Activated naive CD8-positive, alpha-beta T cell (primary cell): ENCODE results near the gene HGD.
"Not testable (repeated sequence)": the region's sequence is repeated elsewhere in the genome, so short reads cannot be mapped to it uniquely, and the experiment has no call there.

Experiments used
- H3K27ac Mint-ChIP-seq: one replicate; pipeline ENCODE4 v1.8.0; 2021; ENCODE audit warnings: mixed read lengths
- H3K27me3 Mint-ChIP-seq: one replicate; pipeline ENCODE4 v1.8.0; 2021; ENCODE audit warnings: mixed read lengths
- H3K36me3 Mint-ChIP-seq: one replicate; pipeline ENCODE4 v1.8.0; 2021; ENCODE audit warnings: mixed read lengths
- H3K4me1 Mint-ChIP-seq: one replicate; pipeline ENCODE4 v1.8.0; 2021; ENCODE audit warnings: low read depth, mixed read lengths
- H3K4me3 Mint-ChIP-seq: one replicate; pipeline ENCODE4 v1.8.0; 2021; ENCODE audit warnings: mild to moderate bottlenecking, mixed read lengths
- H3K9me3 Mint-ChIP-seq: one replicate; pipeline ENCODE4 v1.8.0; 2021; ENCODE audit warnings: low read depth, mixed read lengths

HGD gene

GRCh38 chr3:120684896-120685295 is 2.9 kb upstream of the HGD start:
- no peaks in the 10 kb centered on the region for H3K9me3 Mint-ChIP-seq

GRCh38 chr3:120683671-120684301 is 1.7 kb upstream of the HGD start:
- H3K9me3 Mint-ChIP-seq = no peaks in the 10 kb centered on the region
- peaks cover 5% of the 10 kb centered on the region for H3K36me3 Mint-ChIP-seq
- H3K4me3 Mint-ChIP-seq = no peak overlapping the region
- no peaks in the 10 kb centered on the region for H3K4me1 Mint-ChIP-seq
- peaks cover 2% of the 10 kb centered on the region for H3K27me3 Mint-ChIP-seq
- H3K27ac Mint-ChIP-seq = no peak overlapping the region

More at GRCh38 chr3:120684896-120685295, 2.9 kb upstream of the HGD start:
- Mint-ChIP-seq H3K27ac (no peak overlapping the region), H3K27me3 (no peaks in the 10 kb centered on the region), H3K36me3 (peaks cover 2% of the 10 kb centered on the region), H3K4me3 (no peak overlapping the region), H3K4me1 (no peaks in the 10 kb centered on the region)

DNA sequence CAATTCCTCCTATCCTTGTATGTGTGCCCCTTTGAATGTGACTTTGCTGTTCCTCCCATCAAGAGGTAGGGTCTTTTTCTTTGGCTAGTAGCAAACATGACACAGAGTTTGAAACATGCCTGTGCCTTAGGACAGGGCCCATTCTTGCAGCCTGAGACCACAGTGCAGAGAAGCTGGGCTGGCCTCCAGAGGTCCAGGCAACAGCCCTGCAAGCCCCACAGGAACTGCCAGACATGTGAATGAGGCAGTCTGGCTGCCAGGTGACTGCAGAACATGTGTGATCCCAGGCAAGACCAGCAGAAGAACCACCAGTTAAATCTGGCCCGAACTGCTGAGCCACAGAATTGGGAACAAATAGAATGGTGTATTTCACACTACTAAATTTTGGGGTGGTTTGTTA is 1.2 kb upstream of the HGD start:
- peaks cover 2% of the 10 kb centered on the region for H3K27me3 Mint-ChIP-seq
- H3K27ac Mint-ChIP-seq = no peak overlapping the region
- H3K36me3 Mint-ChIP-seq = peaks cover 5% of the 10 kb centered on the region
- no peak overlapping the region for H3K4me3 Mint-ChIP-seq
- peaks cover 4% of the 10 kb centered on the region for H3K4me1 Mint-ChIP-seq
- no peaks in the 10 kb centered on the region for H3K9me3 Mint-ChIP-seq

DNA sequence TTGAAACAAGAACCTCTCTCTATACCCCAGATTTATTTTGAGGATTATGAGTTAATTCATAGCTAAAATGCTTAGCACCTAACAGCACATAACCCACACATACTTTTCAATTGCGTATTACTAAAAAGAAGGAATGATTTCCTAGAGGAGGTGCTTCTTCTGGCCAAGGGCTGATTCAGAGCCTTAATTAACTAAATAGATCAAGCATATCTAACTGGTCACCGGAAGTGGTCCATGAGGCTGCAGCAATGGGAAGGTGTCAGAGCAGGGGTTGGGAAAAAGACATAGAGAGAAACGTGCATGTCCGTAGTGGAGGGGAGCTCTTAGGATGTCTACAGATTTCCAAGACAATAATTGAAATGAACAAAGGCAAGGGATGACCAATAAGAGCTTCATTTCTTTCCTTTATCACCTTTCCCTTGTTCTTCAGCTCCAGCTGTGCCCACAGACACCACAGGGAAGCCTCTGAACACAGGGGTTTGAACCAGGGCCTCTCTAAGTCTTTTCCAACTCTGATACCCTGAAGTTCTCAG is 467 bp downstream of the HGD start:
- Mint-ChIP-seq H3K9me3 (no peaks in the 10 kb centered on the region), H3K36me3 (peaks cover 10% of the 10 kb centered on the region), H3K27ac (no peak overlapping the region), H3K27me3 (peaks cover 2% of the 10 kb centered on the region), H3K4me1 (peaks cover 7% of the 10 kb centered on the region), H3K4me3 (no peak overlapping the region)

DNA sequence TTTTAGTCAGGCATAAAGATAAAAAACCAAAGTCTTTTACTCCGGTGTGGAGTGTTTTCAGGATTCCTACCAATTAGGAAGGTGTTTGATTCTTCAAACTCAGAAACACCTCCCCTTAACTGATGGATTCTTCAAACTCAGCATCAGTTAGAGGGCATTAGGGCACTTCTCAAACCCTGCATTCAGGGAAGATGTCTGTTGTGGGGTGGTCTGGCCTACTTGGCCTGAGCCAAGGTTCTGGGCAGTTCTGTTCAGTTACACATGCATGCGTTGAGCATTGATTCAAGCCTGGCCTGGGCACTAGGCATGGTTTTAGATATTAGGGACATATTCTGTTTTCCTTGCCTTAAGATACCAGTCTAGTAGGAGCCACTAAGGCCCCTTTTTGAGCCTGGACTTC is 1.0 kb downstream of the HGD start:
- peaks cover 11% of the 10 kb centered on the region for H3K36me3 Mint-ChIP-seq
- no peaks in the 10 kb centered on the region for H3K9me3 Mint-ChIP-seq

DNA sequence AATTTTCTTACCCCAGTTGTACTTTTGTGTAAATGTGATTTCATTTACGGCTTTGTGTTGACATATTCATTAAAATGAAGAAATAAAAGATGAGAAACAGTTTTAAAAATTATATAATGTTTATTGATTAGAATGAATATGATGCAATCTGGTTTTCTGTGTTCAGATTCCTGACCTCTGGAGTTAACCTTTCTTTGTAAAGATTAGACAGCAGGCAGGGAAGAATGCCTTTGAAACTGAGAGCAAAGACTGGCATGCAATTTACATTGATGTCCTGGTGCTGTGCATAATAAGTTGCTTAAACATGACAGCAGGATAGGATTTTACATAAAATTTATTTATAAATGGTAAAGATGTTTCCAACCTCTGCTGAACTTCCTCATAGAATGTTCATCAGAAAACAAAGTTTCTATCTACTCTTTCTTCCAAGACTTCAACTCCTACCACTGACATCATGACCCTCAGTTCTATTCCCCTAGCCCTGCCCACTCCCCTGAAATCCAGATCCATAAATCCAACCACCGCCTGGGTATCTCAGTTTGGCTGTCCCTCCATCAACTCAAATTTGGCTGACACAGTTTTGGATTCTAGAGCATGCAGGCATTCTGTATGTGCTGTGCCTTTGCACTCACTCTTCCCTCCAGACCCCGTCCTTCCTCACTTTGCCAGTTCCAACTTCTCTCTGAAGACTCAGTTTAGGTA is 1.7 kb downstream of the HGD start:
- H3K36me3 Mint-ChIP-seq = peaks cover 11% of the 10 kb centered on the region
- peaks cover 2% of the 10 kb centered on the region for H3K27me3 Mint-ChIP-seq
- H3K4me3 Mint-ChIP-seq = no peak overlapping the region
- H3K4me1 Mint-ChIP-seq = peaks cover 7% of the 10 kb centered on the region
- no peak overlapping the region for H3K27ac Mint-ChIP-seq
- H3K9me3 Mint-ChIP-seq = no peaks in the 10 kb centered on the region

More for the DNA sequence above, 1.0 kb downstream of the HGD start:
- no peak overlapping the region for H3K4me3 Mint-ChIP-seq
- H3K4me1 Mint-ChIP-seq = peaks cover 7% of the 10 kb centered on the region
- peaks cover 2% of the 10 kb centered on the region for H3K27me3 Mint-ChIP-seq
- no peak overlapping the region for H3K27ac Mint-ChIP-seq

DNA sequence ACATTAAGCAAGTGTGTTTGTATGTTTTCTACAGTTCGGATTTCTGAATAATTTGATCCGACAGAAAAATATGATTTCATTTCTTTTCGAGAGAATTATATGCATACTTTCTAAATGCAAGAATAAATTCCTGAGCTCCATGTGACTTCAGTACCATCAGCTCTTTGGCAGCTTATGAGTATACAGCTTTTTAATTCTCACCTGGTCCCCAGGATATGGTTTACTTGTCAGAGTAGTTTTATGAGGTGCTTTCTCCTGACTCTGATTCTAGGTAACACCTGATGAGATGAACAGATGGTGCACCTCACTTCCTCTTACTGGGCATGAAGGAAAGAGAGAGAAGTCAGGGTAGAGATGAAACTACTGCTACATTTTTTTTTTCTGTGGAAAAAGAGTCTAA is 3.1 kb downstream of the HGD start:
- H3K27ac Mint-ChIP-seq = no peak overlapping the region
- H3K4me3 Mint-ChIP-seq = no peak overlapping the region

DNA sequence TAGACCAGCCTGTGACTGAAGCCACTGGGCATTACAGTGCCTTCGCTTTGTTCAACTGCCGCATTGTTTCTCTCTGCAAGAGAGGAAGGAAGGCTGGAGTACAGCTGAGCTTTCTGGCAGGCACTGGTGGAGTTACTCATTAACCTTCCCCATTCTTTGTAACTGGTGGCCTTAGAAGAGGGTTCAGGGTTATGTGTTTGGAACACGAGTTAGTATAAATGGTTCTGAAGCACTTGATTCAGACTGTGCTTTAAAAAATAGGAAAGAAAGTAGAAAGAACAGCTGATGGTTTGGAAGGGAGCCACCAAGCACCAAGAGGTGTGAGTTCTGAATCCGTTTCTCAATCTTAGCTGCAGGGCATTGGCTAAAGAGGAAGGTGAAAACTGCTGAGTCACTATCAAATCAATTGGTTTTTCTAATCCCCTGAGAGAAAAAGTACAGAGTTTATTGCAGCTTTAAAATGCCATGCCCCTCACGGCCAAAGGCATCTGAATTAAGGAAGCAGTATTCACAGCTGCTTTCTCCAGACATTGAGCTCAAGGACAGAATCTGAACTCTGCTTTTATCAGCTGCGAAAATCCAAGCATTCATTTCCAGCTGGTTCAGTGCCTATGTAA is 3.6 kb downstream of the HGD start:
- peaks cover 7% of the 10 kb centered on the region for H3K4me1 Mint-ChIP-seq
- no peaks in the 10 kb centered on the region for H3K9me3 Mint-ChIP-seq
- no peak overlapping the region for H3K4me3 Mint-ChIP-seq
- H3K27me3 Mint-ChIP-seq = peaks cover 3% of the 10 kb centered on the region
- H3K36me3 Mint-ChIP-seq = peaks cover 9% of the 10 kb centered on the region
- no peak overlapping the region for H3K27ac Mint-ChIP-seq

More for the DNA sequence above, 3.1 kb downstream of the HGD start:
- no peaks in the 10 kb centered on the region for H3K9me3 Mint-ChIP-seq
- peaks cover 9% of the 10 kb centered on the region for H3K36me3 Mint-ChIP-seq
- H3K4me1 Mint-ChIP-seq = peaks cover 7% of the 10 kb centered on the region
- peaks cover 2% of the 10 kb centered on the region for H3K27me3 Mint-ChIP-seq

DNA sequence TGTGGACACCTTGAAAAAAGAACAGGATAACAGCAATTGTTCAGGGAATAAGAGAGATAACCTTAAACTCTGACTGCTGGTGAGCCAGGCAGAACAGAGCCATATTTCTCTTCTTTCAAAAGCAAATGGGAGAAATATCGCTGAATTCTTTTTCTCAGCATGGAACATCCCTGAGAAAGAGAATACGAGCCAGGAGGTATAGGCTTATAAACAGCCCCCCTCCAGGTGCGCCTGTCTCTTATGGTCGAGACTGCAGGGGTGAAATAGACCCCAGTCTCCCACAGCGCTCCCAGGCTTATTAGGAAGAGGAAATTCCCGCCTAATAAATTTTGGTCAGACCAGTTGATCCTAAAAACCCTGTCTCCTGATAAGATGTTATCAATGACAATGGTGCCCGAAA is 4.8 kb downstream of the HGD start:
- not testable (repeated sequence) for H3K27me3 Mint-ChIP-seq, H3K4me3 Mint-ChIP-seq, H3K27ac Mint-ChIP-seq, H3K9me3 Mint-ChIP-seq, H3K4me1 Mint-ChIP-seq
- H3K36me3 Mint-ChIP-seq = peaks cover 13% of the 10 kb centered on the region

DNA sequence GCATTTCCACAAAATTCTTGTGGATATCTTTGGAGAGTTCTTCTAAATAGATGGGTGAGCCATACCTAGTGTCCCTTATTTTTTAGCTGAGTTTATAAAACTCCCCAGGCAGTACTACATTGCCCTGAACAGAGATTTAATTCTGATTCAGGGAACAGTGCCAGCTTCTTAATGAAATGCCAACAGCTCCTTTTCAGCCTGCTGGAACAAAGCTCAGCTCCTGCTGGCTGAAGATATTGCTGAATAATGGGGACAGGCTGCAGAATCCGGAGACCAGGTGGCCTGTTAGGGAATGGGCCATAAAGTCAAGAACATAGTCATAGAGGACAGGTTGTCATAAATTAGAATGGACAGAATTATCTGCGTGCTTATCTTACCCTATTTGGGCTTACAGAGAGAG is 8.9 kb downstream of the HGD start:
- Mint-ChIP-seq H3K4me3 (no peak overlapping the region), H3K4me1 (peaks cover 1% of the 10 kb centered on the region), H3K27me3 (peaks cover 2% of the 10 kb centered on the region), H3K27ac (no peak overlapping the region), H3K9me3 (no peaks in the 10 kb centered on the region), H3K36me3 (peaks cover 10% of the 10 kb centered on the region)

- Mint-ChIP-seq H3K9me3 (no peaks in the 10 kb centered on the region), H3K4me3 (no peak overlapping the region), H3K4me1 (no peaks in the 10 kb centered on the region), H3K36me3 (peaks cover 4% of the 10 kb centered on the region), H3K27ac (no peak overlapping the region), H3K27me3 (peaks cover 2% of the 10 kb centered on the region)
Observed at GRCh38 chr3:120670576-120670975, 11.5 kb downstream of the HGD start.

DNA sequence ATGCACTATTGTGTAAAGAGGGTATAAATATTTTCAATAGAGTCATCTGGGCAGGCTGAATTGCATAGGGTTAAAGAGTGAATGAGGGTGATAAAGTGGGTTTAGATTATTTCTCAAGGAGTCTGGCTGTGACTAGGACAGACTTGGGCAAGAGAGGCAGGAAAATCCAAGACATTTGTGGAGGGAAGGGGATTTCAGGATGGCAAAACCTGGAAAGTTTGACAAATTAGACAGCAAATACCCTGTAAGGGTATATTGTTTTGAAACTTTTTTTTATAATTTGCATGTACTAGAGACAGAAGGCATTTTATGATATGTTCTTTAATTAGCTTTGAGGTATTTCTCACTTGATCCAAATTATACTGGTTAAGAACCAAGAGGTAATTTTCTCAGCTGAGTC is 17.1 kb downstream of the HGD start:
- no peak overlapping the region for H3K4me3 Mint-ChIP-seq
- H3K4me1 Mint-ChIP-seq = no peaks in the 10 kb centered on the region
- no peak overlapping the region for H3K27ac Mint-ChIP-seq
- H3K9me3 Mint-ChIP-seq = no peaks in the 10 kb centered on the region
- peaks cover 13% of the 10 kb centered on the region for H3K36me3 Mint-ChIP-seq
- H3K27me3 Mint-ChIP-seq = peaks cover 2% of the 10 kb centered on the region

DNA sequence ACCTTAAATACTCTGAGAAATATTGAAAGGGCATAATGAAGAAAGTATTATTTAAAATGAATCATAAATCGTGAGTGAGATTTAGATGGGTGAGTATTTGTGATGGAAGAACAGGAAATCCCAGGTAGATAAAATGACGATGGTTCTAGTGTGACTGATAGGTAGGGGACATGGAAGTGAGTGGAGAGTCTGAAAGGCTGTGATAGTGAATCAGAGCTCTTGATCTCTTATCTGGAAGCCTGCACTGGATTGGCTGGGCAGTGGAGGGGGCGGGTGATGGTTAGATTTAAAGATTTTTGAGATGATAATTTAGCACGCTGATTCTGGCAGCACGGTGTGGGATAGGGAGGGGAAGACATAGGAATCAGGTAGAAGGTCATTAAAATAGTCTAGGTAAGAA is 20.1 kb downstream of the HGD start:
- Mint-ChIP-seq H3K9me3 (no peaks in the 10 kb centered on the region), H3K36me3 (peaks cover 16% of the 10 kb centered on the region), H3K4me3 (no peak overlapping the region), H3K27me3 (peaks cover 2% of the 10 kb centered on the region), H3K4me1 (no peaks in the 10 kb centered on the region), H3K27ac (no peak overlapping the region)

- Mint-ChIP-seq H3K27me3 (peaks cover 2% of the 10 kb centered on the region), H3K36me3 (peaks cover 18% of the 10 kb centered on the region), H3K9me3 (no peaks in the 10 kb centered on the region), H3K4me1 (no peaks in the 10 kb centered on the region), H3K27ac (no peak overlapping the region), H3K4me3 (no peak overlapping the region)
Observed at GRCh38 chr3:120661106-120661905, 20.7 kb downstream of the HGD start.

- no peaks in the 10 kb centered on the region for H3K4me1 Mint-ChIP-seq
- no peak overlapping the region for H3K27ac Mint-ChIP-seq
- H3K9me3 Mint-ChIP-seq = no peaks in the 10 kb centered on the region
- H3K36me3 Mint-ChIP-seq = peaks cover 20% of the 10 kb centered on the region
- peaks cover 2% of the 10 kb centered on the region for H3K27me3 Mint-ChIP-seq
- H3K4me3 Mint-ChIP-seq = no peak overlapping the region
Observed at GRCh38 chr3:120659834-120660233, 22.2 kb downstream of the HGD start.
